ENCODE results near the gene EPM2A.

Gene EPM2A

DNA sequence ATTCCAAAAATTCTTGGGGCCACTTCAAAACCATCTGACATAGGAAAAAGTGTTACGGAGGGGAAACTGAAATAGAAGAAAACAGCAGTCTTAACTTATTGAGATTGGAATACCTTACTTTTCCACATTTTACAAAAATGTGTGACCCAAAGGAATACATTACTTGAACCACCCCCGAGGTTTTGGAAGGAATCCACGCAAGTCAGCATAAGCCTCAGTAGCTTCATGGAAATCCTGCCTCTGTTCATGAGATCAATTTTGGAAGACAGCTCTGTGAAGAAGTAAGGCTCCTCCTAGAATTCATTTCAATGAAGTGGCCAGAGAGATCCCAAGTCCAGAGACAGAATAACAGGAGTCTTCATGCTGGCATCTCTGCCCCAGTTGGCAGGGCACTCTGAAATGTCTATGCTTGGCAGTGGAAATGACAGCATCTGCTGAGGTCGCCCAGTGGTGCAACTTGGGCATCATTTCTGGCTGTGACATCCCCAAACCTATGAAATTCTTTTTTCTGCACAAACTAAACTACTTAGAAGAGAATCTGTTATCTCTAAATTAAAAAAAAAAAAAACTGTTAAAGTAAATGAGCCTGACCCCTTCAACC lies 132.5 kb downstream of the EPM2A start:
- no peak for DNase-seq (ENCODE audit: low spot score)

DNA sequence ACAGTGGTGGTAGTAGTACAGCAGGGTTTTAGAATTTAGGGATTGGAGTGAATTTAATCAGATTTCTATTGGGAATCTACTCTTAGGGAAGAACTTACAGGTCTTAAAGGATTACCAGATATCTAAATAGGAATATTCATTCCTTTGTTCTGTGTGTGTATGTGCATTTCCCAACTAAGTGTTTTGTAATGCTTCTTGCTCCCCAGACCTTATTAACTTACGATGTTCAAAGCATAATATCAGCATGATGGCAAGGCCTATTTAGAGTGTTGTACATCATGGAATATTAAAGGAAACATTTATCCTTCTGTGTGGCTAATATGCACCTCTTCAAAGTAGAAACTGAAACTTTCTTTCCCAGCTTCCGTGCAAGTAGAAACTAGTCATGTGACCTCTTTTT lies 133.9 kb downstream of the EPM2A start:
- no peak for DNase-seq (ENCODE audit: low spot score)

DNA sequence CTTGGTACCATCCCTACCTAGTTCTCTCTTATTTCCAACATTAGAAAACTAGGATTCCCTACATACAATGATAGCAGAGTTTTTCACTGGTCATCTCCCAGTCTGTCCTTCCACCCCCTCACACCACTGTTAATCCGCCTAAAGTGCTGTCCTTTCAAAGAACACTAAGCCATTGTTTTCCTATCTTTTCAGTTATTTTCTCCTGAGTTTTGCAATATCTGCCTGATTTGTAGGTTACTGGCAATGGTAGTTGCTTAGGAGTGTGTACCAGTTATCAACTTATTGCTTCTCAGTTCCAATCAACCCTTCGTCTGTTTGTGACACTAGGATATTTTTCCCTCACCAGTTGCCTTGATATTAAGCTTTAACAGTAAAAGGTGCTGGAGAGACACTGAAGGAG lies 135.0 kb downstream of the EPM2A start:
- DNase-seq (ENCODE audit: low spot score) = no peak

DNA sequence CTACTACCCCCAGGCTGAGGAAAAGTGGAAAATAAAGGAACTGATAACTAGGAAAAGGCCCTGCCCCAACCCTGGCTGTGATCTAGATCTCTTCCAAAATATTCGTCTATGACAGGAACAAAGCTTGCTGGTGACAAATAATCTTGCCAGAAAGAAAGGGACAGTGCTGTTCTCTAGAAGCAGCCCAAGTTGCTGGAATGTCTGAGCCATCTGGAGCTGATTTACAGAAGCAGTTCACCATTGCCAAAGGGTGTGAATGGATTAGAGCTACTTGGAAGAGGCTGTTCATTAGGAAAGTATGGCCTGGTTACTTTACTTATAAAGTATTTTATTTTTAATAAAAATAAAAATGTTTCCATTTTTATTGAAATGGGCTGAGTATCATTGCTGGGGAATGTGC lies 146.3 kb downstream of the EPM2A start:
- no peak for DNase-seq (ENCODE audit: low spot score)

DNA sequence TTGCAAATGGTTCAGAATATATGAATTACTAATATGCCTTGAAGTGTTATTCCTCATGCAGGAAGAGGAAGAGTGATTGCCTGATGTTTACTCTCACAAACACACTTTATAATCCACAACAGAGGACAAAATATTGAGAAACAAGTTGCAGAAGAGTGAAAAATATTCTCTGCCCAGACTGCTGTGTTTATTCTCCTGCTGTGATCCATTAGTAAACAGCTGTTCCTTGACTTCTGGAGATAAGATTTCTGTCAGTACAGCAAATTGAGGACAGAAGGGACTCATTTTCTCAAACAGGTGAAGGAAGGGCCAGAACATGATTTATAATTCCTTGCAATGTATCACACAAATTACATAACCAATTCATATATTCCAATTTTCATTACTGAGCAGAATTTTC lies 148.0 kb downstream of the EPM2A start:
- no peak for DNase-seq (ENCODE audit: low spot score)

DNA sequence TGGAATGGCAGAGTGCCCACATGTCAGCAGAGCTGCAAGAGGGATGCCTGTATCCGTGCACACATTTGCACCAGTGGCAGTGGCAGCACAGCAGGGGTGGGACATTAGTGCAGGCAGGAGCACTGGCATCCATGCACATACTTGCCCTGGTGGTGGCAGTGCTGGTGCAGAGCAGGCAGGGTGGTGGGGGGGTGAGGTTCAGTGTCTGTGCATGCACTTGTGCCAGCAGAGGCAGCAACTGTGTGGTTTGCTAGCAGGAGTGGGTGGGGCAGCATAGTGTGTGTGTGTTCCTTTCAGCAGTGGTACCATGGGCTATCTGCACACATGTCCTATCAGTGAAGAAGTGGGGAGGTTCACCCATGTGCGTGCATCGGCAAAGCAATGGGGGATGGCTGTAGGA lies 151.6 kb downstream of the EPM2A start:
- DNase-seq (ENCODE audit: low spot score) = no peak
